HG03097 (cell line): ENCODE results near the gene MARCOL.

ENCODE experiments used
- ATAC-seq: cut with Tn5 transposase; IDR thresholded peaks from one replicate; pipeline ENCODE4 v1.9.1; 2021; ENCODE audit not compliant: unreplicated experiment, low FRiP score

MARCOL gene

DNA sequence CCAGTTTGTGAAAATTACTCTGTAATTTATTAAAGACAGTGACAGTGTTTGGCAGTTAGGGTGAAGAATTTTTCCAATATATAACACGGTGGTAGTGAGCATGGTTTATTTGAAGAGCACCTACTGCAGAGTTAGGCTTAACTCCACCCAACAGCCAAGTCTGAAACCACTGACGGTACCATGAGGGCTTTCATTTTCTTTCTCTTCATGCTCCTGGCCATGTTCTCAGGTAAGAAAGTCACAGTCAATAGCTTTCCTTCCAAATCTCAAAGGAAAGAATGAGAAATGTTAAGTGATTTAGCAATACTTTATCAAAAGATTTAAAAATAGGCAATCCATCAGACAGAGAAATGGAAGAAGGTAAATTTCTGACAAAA, at the start of gene MARCOL:
MARCOL (plus strand) TSS at position 108 of the 377 bp plus-strand sequence; CDS start at position 181, 73 bp downstream.
- ATAC-seq = no peak

DNA sequence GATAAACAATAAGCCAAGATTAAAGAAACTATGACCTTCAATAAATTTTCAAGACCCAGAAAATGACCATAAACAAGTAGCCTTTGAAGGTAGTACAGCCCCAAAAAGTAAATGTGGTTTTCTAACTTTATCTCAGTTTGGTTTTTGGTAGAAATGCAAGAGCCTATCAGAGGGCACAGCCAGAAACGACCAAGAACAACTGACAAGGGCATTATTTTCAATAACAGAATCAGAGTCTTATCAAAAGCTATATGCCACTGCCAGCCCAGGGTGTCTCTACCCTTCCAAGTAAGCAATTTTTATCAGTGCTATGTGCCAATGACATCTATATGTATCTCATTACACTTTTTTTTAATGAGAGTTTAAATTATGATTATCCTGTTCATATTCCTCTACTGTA, 47.3 kb upstream of the MARCOL start:
- no peak for ATAC-seq

- ATAC-seq = no peak
These were observed 45.1 kb upstream of the MARCOL start for GRCh38 chr5:148193202-148193601.

- ATAC-seq = no peak
These were observed 37.2 kb upstream of the MARCOL start for GRCh38 chr5:148201151-148201550.

- no peak for ATAC-seq
These were observed 35.7 kb upstream of the MARCOL start, which contains the start of gene SPINK6 for GRCh38 chr5:148202531-148203203. SPINK6 (plus strand) TSS chr5:148203042; CDS start chr5:148203097, 55 bp downstream.

DNA sequence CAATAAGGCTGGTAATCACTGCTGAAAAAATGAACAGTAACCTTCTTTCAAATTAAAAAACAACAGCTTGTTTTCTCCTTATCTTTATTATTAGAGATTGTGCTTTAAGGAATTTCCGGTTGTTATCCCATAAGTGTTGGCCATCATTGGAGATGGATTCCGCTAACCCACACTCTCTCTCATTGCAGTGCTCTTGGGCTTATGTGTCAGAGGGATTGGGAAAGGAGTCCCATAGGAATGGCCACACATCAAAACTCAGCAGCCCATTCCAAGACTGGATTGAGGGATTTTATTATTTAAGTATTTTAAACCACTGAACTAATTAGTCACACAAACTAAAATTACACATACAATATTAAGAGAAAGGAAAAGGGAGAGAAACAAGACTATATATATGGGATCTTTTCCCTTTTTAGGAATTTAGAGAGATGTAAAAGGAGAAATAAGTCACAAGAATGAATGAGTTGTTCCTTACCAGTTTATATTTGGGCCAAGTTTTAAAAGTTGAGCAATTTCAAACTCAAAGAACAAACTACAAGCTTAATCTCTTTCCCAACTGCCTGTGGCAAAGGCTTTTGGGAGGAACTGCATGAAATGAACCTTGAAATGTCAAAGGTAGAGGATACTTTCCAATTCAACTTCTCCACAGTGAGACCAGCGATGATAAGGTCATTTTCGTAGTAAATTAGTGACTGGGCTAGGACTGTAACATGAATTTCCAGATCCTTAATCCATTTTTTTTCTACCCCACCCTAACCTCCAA, 33.1 kb upstream of the MARCOL start:
- no peak for ATAC-seq

DNA sequence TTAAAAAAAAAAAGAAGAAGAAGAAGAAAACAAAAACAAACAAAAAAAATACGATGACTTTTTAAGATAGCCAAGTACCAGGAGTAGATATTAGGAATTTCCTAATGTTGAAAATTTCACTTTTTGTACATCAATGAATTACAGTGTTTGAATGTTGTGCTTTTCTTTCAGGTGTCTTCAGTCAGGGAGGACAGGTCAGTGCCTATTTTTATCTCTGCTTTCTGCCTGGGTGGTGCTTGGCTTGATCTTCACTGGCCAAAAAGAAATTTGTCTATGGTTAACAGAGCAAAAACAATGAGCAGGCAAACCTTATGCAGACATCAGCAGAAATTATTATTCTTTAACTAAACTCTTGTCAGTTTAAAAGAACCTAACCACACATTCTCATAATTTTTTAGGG, 32.5 kb upstream of the MARCOL start:
- no peak for ATAC-seq

- no peak for ATAC-seq
These were observed 31.7 kb upstream of the MARCOL start for GRCh38 chr5:148206620-148207019.

DNA sequence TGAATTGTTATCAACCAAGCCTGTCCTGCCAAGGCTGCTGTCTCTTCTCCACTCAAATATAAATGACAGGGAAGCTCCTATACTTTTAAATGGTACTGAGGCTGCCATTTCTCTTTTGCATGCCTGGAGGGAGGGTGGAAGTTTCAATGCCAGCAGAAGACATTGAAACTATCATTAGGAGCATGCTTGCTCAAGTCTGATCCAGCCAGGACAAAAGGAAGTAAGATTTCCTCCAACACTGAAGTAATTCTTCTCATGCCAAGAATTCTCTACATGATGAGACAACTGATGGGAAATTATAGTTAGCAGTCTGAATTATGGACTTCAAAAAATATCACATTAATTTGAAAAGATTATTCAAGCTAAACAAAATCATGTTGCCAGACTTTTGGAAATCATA, 30.1 kb upstream of the MARCOL start:
- ATAC-seq = no peak

DNA sequence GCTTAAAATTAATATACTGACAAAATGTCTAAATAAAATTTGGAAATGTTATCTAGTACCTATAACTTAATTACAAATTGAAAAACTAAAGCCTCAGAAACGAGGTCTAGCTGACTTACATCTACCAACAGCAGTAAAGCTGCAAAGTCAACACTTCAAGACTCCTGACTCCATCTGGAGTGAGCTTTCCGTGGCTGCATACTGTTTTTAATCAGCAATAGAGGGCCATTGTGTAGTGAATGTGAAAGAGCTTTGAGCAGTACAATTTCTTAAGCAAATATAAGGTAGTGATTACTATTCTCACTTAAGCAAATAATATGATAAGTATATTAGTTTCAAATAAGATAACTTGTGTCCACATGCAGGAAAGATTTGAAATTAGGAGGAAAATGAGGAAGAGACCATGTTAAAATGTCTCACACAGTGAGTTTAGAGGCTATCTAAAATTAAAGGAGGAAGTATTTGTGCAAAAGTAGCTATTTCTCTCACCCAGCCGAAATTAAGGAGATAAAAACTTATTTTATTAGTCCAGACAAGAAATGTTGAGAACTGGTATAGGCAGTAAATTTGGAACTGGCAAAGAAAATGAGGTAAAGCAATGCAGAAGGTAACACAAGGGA, 29.1 kb upstream of the MARCOL start:
- no peak for ATAC-seq

GRCh38 chr5:148214665-148215185, 23.6 kb upstream of the MARCOL start:
- no peak for ATAC-seq

GRCh38 chr5:148221508-148221907, 16.8 kb upstream of the MARCOL start:
- ATAC-seq = no peak

DNA sequence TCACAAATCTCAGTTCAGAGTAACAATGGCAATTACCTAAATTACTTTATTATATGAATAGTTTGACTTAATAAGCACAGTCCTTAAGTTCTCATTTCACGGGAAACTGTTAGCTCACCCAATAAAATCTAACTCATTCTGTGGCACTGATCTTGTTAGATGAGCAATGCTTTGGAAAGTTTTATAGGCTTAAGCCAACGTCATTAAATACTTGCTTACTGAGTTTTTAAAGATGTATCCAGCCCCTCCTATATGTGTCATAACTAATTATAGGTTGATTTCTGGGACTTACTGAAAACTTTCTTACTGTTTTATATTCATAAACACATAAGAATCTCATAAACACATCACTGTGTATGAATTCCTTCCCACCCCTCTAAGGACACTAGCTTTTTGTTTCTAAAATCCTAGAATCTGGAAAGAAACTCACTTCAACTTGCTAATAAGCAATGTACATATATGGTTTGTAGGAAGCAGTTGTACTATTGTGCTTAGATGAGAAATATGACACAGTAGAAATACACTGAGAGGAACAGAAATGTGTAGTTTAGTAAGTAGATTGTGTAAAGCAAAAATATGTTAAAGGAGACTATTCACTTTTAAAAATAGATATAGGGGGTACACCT, 14.1 kb upstream of the MARCOL start:
- no peak for ATAC-seq

- no peak for ATAC-seq
These were observed 9.8 kb upstream of the MARCOL start for GRCh38 chr5:148228392-148228984.

- no peak for ATAC-seq
These were observed 8.5 kb upstream of the MARCOL start for GRCh38 chr5:148229840-148230239.

GRCh38 chr5:148230240-148230639, 8.1 kb upstream of the MARCOL start:
- ATAC-seq = no peak

- no peak for ATAC-seq
These were observed 424 bp upstream of the MARCOL start for GRCh38 chr5:148237785-148238417.

DNA sequence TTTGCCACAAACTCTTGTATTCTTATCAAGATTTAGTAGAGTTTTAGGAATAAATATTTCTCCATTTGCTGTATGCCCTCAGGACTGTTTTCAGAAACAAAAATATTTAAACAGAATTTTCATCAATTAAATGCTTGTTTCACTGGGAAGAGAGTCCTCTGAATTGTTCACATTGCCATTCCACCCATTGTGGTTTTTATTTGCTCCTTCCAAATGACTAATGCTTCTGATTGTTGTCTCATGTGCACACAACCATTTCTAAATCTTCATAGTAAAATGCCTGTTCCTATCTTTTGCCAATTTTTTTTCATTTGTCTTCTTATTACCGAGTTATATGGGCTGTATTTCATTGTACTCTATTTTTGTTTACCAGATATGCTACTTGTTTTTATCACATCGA, 10.6 kb downstream of the MARCOL start:
- no peak for ATAC-seq

DNA sequence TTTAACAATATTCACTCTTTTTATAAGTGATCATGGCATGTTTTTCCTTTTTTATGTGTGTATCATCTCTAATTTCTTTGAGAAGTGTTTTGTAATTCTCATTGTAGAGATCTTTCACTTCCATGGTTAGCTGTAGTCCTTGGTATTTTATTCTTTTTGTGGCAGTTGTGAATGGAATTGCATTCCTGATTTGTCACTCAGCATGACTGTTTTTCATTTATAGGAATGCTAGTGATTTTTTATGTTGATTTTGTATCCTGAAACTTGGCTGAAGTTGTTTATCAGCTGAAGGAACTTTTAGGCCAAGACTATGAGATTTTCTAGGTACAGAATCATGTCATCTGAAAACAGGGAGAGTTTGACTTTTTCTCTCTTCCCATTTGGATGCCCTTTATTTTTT, 17.1 kb downstream of the MARCOL start:
- ATAC-seq = no peak

DNA sequence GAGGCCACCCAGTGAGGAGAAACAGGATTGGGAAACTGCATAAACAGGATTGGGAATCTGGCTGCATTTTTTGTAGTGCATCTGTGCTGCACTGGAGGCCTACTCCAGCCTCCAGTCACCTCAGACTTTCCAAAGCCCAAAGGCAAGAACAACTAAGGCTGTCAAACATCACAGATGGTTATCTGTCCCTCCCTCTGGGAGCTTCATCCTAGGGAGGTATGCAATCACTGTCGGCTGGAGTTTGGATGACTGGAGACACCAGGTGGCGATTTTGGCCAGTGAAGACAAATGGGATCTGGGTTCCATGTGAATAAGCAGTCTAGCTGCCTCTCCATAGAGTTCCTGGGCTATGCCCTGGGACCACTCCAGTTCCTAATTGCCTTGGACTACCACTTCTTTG, 21.0 kb downstream of the MARCOL start:
- ATAC-seq = no peak
